Ishikawa (cell line): ENCODE results near the gene RET.

Experiments used
- CEBPB ChIP-seq: IDR thresholded peaks from 2 replicates; pipeline ENCODE4 v1.6.1; 2012
- CREB1 ChIP-seq: IDR thresholded peaks from 2 replicates; pipeline ENCODE4 v1.6.1; 2012; ENCODE audit warnings: low read depth
- EGR1 ChIP-seq: IDR thresholded peaks from 2 replicates; pipeline ENCODE4 v1.6.1; 2012
- EP300 ChIP-seq: IDR thresholded peaks from 2 replicates; pipeline ENCODE4 v1.6.1; 2012; ENCODE audit warnings: borderline replicate concordance
- FOXM1 ChIP-seq: IDR thresholded peaks from 2 replicates; pipeline ENCODE4 v1.6.1; 2012; ENCODE audit warnings: low read depth, borderline replicate concordance
- MAX ChIP-seq: IDR thresholded peaks from 2 replicates; pipeline ENCODE4 v1.6.1; 2012
- NFIC ChIP-seq: IDR thresholded peaks from 2 replicates; pipeline ENCODE4 v1.6.1; 2012
- RAD21 ChIP-seq: IDR thresholded peaks from 2 replicates; pipeline ENCODE4 v1.6.1; 2012; ENCODE audit warnings: low read depth
- REST ChIP-seq: IDR thresholded peaks from 2 replicates; pipeline ENCODE4 v1.6.1; 2012; ENCODE audit warnings: low read depth, mild to moderate bottlenecking
- TAF1 ChIP-seq: IDR thresholded peaks from 2 replicates; pipeline ENCODE4 v1.6.1; 2012; ENCODE audit warnings: low read depth, mild to moderate bottlenecking
- TCF12 ChIP-seq: IDR thresholded peaks from 2 replicates; pipeline ENCODE4 v1.6.1; 2012; ENCODE audit warnings: low read depth
- TEAD4 ChIP-seq: IDR thresholded peaks from 2 replicates; pipeline ENCODE4 v1.6.1; 2012
- YY1 ChIP-seq: IDR thresholded peaks from 2 replicates; pipeline ENCODE4 v1.6.1; 2012; ENCODE audit warnings: low read depth
- ZBTB7A ChIP-seq: IDR thresholded peaks from 2 replicates; pipeline ENCODE4 v1.6.1; 2012; ENCODE audit warnings: low read depth
- TF ChIP-seq, protein P1 (sequence below): IDR thresholded peaks from 2 replicates; pipeline ENCODE4 v1.6.1; 2012

The RET gene

GRCh38 chr10:43162604-43163003 is 85.7 kb downstream of the RET start:
- TF ChIP-seq TEAD4 (no peak), TAF1 (no peak), EP300 (no peak), ZBTB7A (no peak), FOXM1 (no peak), MAX (no peak), REST (no peak), EGR1 (no peak)

- no peak for TF ChIP-seq TCF12
- TF ChIP-seq YY1 = no peak
- TF ChIP-seq EGR1 = no peak
- no peak for TF ChIP-seq RAD21
- no peak for TF ChIP-seq NFIC
- TF ChIP-seq, protein P1, sequence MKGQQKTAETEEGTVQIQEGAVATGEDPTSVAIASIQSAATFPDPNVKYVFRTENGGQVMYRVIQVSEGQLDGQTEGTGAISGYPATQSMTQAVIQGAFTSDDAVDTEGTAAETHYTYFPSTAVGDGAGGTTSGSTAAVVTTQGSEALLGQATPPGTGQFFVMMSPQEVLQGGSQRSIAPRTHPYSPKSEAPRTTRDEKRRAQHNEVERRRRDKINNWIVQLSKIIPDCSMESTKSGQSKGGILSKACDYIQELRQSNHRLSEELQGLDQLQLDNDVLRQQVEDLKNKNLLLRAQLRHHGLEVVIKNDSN = no peak
- no peak for TF ChIP-seq TEAD4
- no peak for TF ChIP-seq TAF1
- TF ChIP-seq CEBPB = no peak
- no peak for TF ChIP-seq REST
- TF ChIP-seq CREB1 = no peak
- no peak for TF ChIP-seq MAX
- TF ChIP-seq EP300 = no peak
- TF ChIP-seq ZBTB7A = no peak
- no peak for TF ChIP-seq FOXM1
Observed at GRCh38 chr10:43166207-43166879, 89.5 kb downstream of the RET start.

GRCh38 chr10:43166880-43167497 is 90.1 kb downstream of the RET start:
- no peak for TF ChIP-seq TAF1
- TF ChIP-seq TEAD4 = no peak
- no peak for TF ChIP-seq REST
- no peak for TF ChIP-seq CEBPB
- no peak for TF ChIP-seq NFIC

- TF ChIP-seq TEAD4 (no peak), ZBTB7A (no peak), EGR1 (no peak), CEBPB (no peak), CREB1 (no peak), REST (no peak), TAF1 (no peak)
Observed at GRCh38 chr10:43167498-43167889, 90.6 kb downstream of the RET start.
